ENCODE measurements around the gene MYO1D. TPM values are rescaled to one million over a fixed set of nuclear protein-coding genes. Genes with fewer than 3 reads are reported as not detected.

MYO1D gene
- total and polyA plus RNA-seq, 8 donors, result 22.0 to 92.8 (median 27.4) TPM

DNA sequence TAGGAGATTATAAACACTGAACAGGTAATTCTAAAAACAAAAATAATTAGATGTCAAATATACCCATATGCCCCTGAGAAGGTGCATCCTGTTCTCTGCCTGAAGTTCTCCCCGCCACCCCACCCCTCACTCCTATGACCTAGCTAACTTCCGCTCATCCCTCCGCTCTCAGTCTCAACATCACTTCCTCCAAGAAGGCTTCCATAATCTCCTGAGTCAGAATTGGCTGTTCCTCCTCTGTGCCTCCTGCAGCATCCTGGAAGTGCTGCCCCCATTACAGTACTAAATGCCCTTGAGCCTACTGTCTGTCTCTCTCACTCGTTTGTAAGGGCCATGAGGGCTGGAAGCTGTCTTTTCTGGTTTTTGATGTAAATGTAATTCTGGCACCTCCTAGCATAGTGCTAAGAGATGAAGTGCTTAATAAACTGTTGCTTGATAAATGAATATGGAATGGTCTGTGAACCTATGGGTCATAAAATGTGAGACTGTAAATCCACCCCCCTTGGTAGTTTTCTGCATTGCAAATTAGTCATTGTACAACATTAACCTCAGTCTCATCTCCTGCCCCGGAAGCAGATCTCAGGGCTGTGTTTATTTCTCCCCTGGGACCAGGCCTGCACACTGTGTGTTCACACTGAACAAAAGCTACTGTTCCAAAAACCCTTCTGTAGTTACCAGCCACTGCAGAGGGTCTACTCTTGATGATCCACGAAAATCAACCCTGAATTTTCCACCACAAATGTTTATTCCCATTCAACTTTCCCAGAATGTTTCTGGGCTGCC, 3.9 kb upstream of the MYO1D start:
- peaks cover 0 to 17% of the 10 kb centered on the region in 2 donors for H3K27me3 ChIP-seq
- no peaks in the 10 kb centered on the region for H3K9me3 ChIP-seq
- intact Hi-C loops (cut with DNase I), result no loop called here
- H3K4me1 ChIP-seq, result peaks cover 11 to 17% of the 10 kb centered on the region in 2 donors
- TF ChIP-seq CTCF (IDR thresholded peaks at IDR 0.05), result no peak
- DNase-seq (no peak), ATAC-seq (no peak)
- no peak overlapping the region for H3K4me3 ChIP-seq
- H3K36me3 ChIP-seq, result no peaks in the 10 kb centered on the region
- no peak overlapping the region for H3K27ac ChIP-seq

GRCh38 chr17:32879134-32879533, 2.2 kb upstream of the MYO1D start:
- peaks cover 11 to 22% of the 10 kb centered on the region in 2 donors for H3K4me1 ChIP-seq
- peaks cover 0 to 25% of the 10 kb centered on the region in 2 donors for H3K27me3 ChIP-seq
- no peaks in the 10 kb centered on the region for H3K9me3 ChIP-seq
- no peaks in the 10 kb centered on the region for H3K36me3 ChIP-seq
- DNase-seq (no peak), ATAC-seq (no peak)
- intact Hi-C loops (cut with DNase I), result loop anchor here in 1 of 2 donors (5.0 kb wide), 1 partner anchor 97 kb away; no protein-coding TSS in a partner anchor
- H3K27ac ChIP-seq, result no peak overlapping the region
- TF ChIP-seq CTCF (IDR thresholded peaks at IDR 0.05), result no peak
- H3K4me3 ChIP-seq, result no peak overlapping the region

GRCh38 chr17:32878211-32878610, 1.3 kb upstream of the MYO1D start:
- Histone ChIP-seq H3K4me3 (no peak overlapping the region), H3K36me3 (no peaks in the 10 kb centered on the region), H3K4me1 (peaks cover 11 to 22% of the 10 kb centered on the region in 2 donors), H3K9me3 (no peaks in the 10 kb centered on the region), H3K27me3 (peaks cover 0 to 25% of the 10 kb centered on the region in 2 donors), H3K27ac (peak overlapping the region in 1 of 2 donors; percentile 76)
- DNase-seq (peak in 1 of 4 donors; percentile 69), ATAC-seq (peak; percentile 29)
- no peak for TF ChIP-seq CTCF (IDR thresholded peaks at IDR 0.05)
- intact Hi-C loops (cut with DNase I), result loop anchor here in 1 of 2 donors (5.0 kb wide), 1 partner anchor 96 kb away; no protein-coding TSS in a partner anchor

GRCh38 chr17:32877164-32877764, 340 bp upstream of the MYO1D start:
- Histone ChIP-seq H3K4me1 (peaks cover 11 to 23% of the 10 kb centered on the region in 2 donors), H3K27me3 (peaks cover 0 to 25% of the 10 kb centered on the region in 2 donors), H3K36me3 (no peaks in the 10 kb centered on the region), H3K4me3 (peak overlapping the region; percentile 66 to 81), H3K9me3 (no peaks in the 10 kb centered on the region), H3K27ac (peak overlapping the region; percentile 83 to 93)
- peak; percentile 82 to 84 for TF ChIP-seq CTCF (IDR thresholded peaks at IDR 0.05)
- peak; percentile 93 for ATAC-seq
- intact Hi-C loops (cut with DNase I), result loop anchor here in 1 of 2 donors (5.0 kb wide), 1 partner anchor 95 kb away; no protein-coding TSS in a partner anchor
- peak; percentile 89 to 97 (median 93) for DNase-seq

DNA sequence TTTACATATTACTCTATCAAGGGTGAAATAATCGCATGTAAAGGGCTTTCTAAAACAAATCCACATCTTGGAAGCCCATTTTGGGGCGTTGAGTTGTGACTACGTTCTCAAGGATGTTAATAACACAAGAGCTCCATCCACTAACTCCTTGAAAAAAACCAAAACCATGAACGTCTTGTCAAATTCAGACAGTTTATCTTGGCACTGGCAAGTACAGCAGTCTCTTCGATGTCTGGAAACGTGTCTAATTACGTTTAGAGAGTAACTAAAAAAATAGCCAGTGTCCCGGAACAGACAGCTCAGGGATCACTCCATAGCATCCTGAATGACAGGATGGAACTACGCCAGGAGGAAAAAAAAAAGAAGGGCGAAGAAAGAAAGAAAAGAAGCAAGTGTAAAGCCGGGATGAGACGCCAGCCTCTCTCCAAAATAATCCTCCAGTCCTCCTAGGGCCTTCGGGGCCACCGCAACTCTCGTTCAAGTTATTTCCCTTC, 954 bp downstream of the MYO1D start:
- Histone ChIP-seq H3K4me3 (peak overlapping the region; percentile 66 to 81), H3K27ac (peak overlapping the region; percentile 83 to 93), H3K27me3 (peaks cover 0 to 18% of the 10 kb centered on the region in 2 donors), H3K4me1 (peaks cover 11 to 36% of the 10 kb centered on the region in 2 donors), H3K9me3 (no peaks in the 10 kb centered on the region), H3K36me3 (no peaks in the 10 kb centered on the region)
- intact Hi-C loops (cut with DNase I), result loop anchor here in 1 of 2 donors (5.0 kb wide), 1 partner anchor 94 kb away; no protein-coding TSS in a partner anchor
- TF ChIP-seq CTCF (IDR thresholded peaks at IDR 0.05), result no peak
- ATAC-seq (no peak), DNase-seq (peak in 2 of 4 donors; percentile 49 to 55)
